Astrocyte of the cerebellum (primary cell): Measurements from ENCODE around the gene VMAC.

Experiments
- DNase-seq: peaks from one replicate; pipeline ENCODE4 v3.0.0-alpha.2; 2011; ENCODE audit warnings: low read depth
- H3K4me3 ChIP-seq: 2 replicates; pipeline ENCODE4 v1.5.1; 2011; ENCODE audit warnings: mild to moderate bottlenecking, low read depth, low read length, moderate library complexity
- CTCF ChIP-seq: IDR thresholded peaks from 2 replicates; pipeline ENCODE4 v1.5.1; 2012; ENCODE audit warnings: low read length, low read depth, moderate library complexity, mild to moderate bottlenecking; ENCODE audit errors: missing control alignments
- in situ Hi-C: cut with HindIII; loops from 2 replicates; pipeline ENCODE4 v1.10.0; 2017; ENCODE audit warnings: low sequenced_read_pairs

The VMAC gene

GRCh38 chr19:5923356-5923755 is 18.7 kb downstream of the VMAC start:
- no peak for TF ChIP-seq CTCF
- DNase-seq = no peak
- no peak overlapping the region for H3K4me3 ChIP-seq
- in situ Hi-C loops = no loop called here

- H3K4me3 ChIP-seq = no peak overlapping the region
- in situ Hi-C loops = no loop called here
- TF ChIP-seq CTCF = no peak
- DNase-seq = no peak
Observed at GRCh38 chr19:5925830-5926427, 21.3 kb downstream of the VMAC start.

- no peak for DNase-seq
- H3K4me3 ChIP-seq = no peak overlapping the region
- TF ChIP-seq CTCF = no peak
- in situ Hi-C loops = no loop called here
Observed at GRCh38 chr19:5926641-5927440, 22.2 kb downstream of the VMAC start.

- in situ Hi-C loops = no loop called here
- no peak for DNase-seq
- H3K4me3 ChIP-seq = no peak overlapping the region
- no peak for TF ChIP-seq CTCF
Observed at GRCh38 chr19:5927441-5927821, 22.8 kb downstream of the VMAC start.

- TF ChIP-seq CTCF = no peak
- no peak overlapping the region for H3K4me3 ChIP-seq
- no peak for DNase-seq
- in situ Hi-C loops = no loop called here
Observed at GRCh38 chr19:5929179-5929578, 24.5 kb downstream of the VMAC start.

- DNase-seq = no peak
- in situ Hi-C loops = loop anchor here (5.0 kb wide), 1 partner anchor 38 kb away; no protein-coding TSS in a partner anchor
- no peak overlapping the region for H3K4me3 ChIP-seq
- TF ChIP-seq CTCF = no peak
Observed at GRCh38 chr19:5929625-5930024, 25.0 kb downstream of the VMAC start.
